ENCODE data around the gene HMCN2. TPM values are rescaled to one million over a fixed set of nuclear protein-coding genes. Genes with fewer than 3 reads are reported as not detected.

Gene HMCN2
- total RNA-seq, 4 donors from 2014 or later = 9.1 to 38.6 (median 12.5) TPM

- 45% methylated on average over 5 of the region's 19 CpGs for WGBS
- Histone ChIP-seq H3K9me3 (no peaks in the 10 kb centered on the region), H3K27ac (replicated peaks in 1 of 4) (peak overlapping the region; percentile 88 to 97 (median 94)), H3K4me1 (peaks cover 21 to 82% (median 73%) of the 10 kb centered on the region in 4 donors), H3K27me3 (no peaks in the 10 kb centered on the region), H3K4me3 (peak overlapping the region; percentile 17 to 50 (median 41)), H3K36me3 (peaks cover 0 to 11% (median 0%) of the 10 kb centered on the region in 4 donors)
- intact Hi-C loops (cut with DNase I) = loop anchor here (5.0 kb wide), 1 partner anchor 66 kb away; no protein-coding TSS in a partner anchor
- peak; percentile 94 for DNase-seq (ENCODE audit: extremely low spot score)
- TF ChIP-seq CTCF (IDR thresholded peaks at IDR 0.05) = no peak
- peak in 1 of 2 donors; percentile 24 for TF ChIP-seq POLR2AphosphoS5 (IDR thresholded peaks at IDR 0.05)
These were observed 62.3 kb downstream of the HMCN2 start for GRCh38 chr9:130327781-130328348.

GRCh38 chr9:130328349-130328801 lies 62.8 kb downstream of the HMCN2 start:
- peaks cover 21 to 82% (median 73%) of the 10 kb centered on the region in 4 donors for H3K4me1 ChIP-seq
- 18% methylated on average over 15 of the region's 15 CpGs for WGBS
- peaks cover 0 to 11% (median 0%) of the 10 kb centered on the region in 4 donors for H3K36me3 ChIP-seq
- no peaks in the 10 kb centered on the region for H3K27me3 ChIP-seq
- H3K4me3 ChIP-seq = peak overlapping the region; percentile 17 to 50 (median 42)
- DNase-seq (ENCODE audit: extremely low spot score) = peak; percentile 94
- H3K9me3 ChIP-seq = no peaks in the 10 kb centered on the region
- H3K27ac ChIP-seq (replicated peaks in 1 of 4) = peak overlapping the region; percentile 88 to 97 (median 94)
- TF ChIP-seq POLR2AphosphoS5 (IDR thresholded peaks at IDR 0.05) (peak; percentile 89 to 93), POLR2A (IDR thresholded peaks at IDR 0.05; ENCODE audit: low read depth) (no peak), EP300 (IDR thresholded peaks at IDR 0.05) (peak; percentile 72)
- intact Hi-C loops (cut with DNase I) = loop anchor here (5.0 kb wide), 1 partner anchor 66 kb away; no protein-coding TSS in a partner anchor

GRCh38 chr9:130329061-130329460 lies 63.5 kb downstream of the HMCN2 start:
- Histone ChIP-seq H3K4me1 (peaks cover 21 to 85% (median 76%) of the 10 kb centered on the region in 4 donors), H3K27ac (replicated peaks in 1 of 4) (peak overlapping the region; percentile 88 to 97 (median 94)), H3K9me3 (no peaks in the 10 kb centered on the region), H3K27me3 (no peaks in the 10 kb centered on the region), H3K36me3 (peaks cover 0 to 11% (median 0%) of the 10 kb centered on the region in 4 donors), H3K4me3 (peak overlapping the region; percentile 14 to 50 (median 42))
- TF ChIP-seq CTCF (IDR thresholded peaks at IDR 0.05) (no peak), EP300 (IDR thresholded peaks at IDR 0.05) (no peak), POLR2A (IDR thresholded peaks at IDR 0.05; ENCODE audit: low read depth) (no peak)
- intact Hi-C loops (cut with DNase I) = loop anchor here (5.0 kb wide), 1 partner anchor 67 kb away; no protein-coding TSS in a partner anchor
- no peak for DNase-seq (ENCODE audit: extremely low spot score)
- 35% methylated on average over 2 of the region's 2 CpGs for WGBS

GRCh38 chr9:130330202-130330862 lies 64.8 kb downstream of the HMCN2 start:
- 50% methylated on average over 15 of the region's 20 CpGs for WGBS
- H3K9me3 ChIP-seq = no peaks in the 10 kb centered on the region
- DNase-seq (ENCODE audit: extremely low spot score) = no peak
- intact Hi-C loops (cut with DNase I) = loop anchor here (5.0 kb wide), 1 partner anchor 48 kb away; no protein-coding TSS in a partner anchor
- peaks cover 21 to 92% (median 79%) of the 10 kb centered on the region in 4 donors for H3K4me1 ChIP-seq
- peak; percentile 44 to 64 for TF ChIP-seq POLR2AphosphoS5 (IDR thresholded peaks at IDR 0.05)
- no peak for TF ChIP-seq EP300 (IDR thresholded peaks at IDR 0.05)
- TF ChIP-seq CTCF (IDR thresholded peaks at IDR 0.05) = no peak
- peak; percentile 12 for TF ChIP-seq POLR2A (IDR thresholded peaks at IDR 0.05; ENCODE audit: low read depth)
- peak overlapping the region; percentile 14 to 50 (median 42) for H3K4me3 ChIP-seq
- no peaks in the 10 kb centered on the region for H3K27me3 ChIP-seq
- H3K27ac ChIP-seq (replicated peaks in 1 of 4) = peak overlapping the region; percentile 88 to 97 (median 94)
- peaks cover 0 to 8% (median 0%) of the 10 kb centered on the region in 4 donors for H3K36me3 ChIP-seq

GRCh38 chr9:130331061-130331460 lies 65.5 kb downstream of the HMCN2 start:
- H3K4me3 ChIP-seq = peak overlapping the region in 1 of 4 donors; percentile 7
- DNase-seq (ENCODE audit: extremely low spot score) = no peak
- H3K9me3 ChIP-seq = no peaks in the 10 kb centered on the region
- TF ChIP-seq POLR2AphosphoS5 (IDR thresholded peaks at IDR 0.05) (no peak), POLR2A (IDR thresholded peaks at IDR 0.05; ENCODE audit: low read depth) (no peak), EP300 (IDR thresholded peaks at IDR 0.05) (no peak), CTCF (IDR thresholded peaks at IDR 0.05) (no peak)
- no peaks in the 10 kb centered on the region for H3K27me3 ChIP-seq
- WGBS = 67% methylated on average over 14 of the region's 14 CpGs
- peak overlapping the region; percentile 88 to 97 (median 94) for H3K27ac ChIP-seq (replicated peaks in 1 of 4)
- peaks cover 21 to 94% (median 82%) of the 10 kb centered on the region in 4 donors for H3K4me1 ChIP-seq
- intact Hi-C loops (cut with DNase I) = loop anchor here (5.0 kb wide), 1 partner anchor 49 kb away; no protein-coding TSS in a partner anchor
- H3K36me3 ChIP-seq = peaks cover 0 to under 1% (median 0%) of the 10 kb centered on the region in 4 donors

Measured in esophagus muscularis mucosa (tissue), 4 donors.